ENCODE data around the gene TAS2R40. TPM values are rescaled to one million over a fixed set of nuclear protein-coding genes. Genes with fewer than 3 reads are reported as not detected.
"Not testable (repeated sequence)": the region's sequence is repeated elsewhere in the genome, so short reads cannot be mapped to it uniquely, and the experiment has no call there.

The TAS2R40 gene
- not detected for total RNA-seq

DNA sequence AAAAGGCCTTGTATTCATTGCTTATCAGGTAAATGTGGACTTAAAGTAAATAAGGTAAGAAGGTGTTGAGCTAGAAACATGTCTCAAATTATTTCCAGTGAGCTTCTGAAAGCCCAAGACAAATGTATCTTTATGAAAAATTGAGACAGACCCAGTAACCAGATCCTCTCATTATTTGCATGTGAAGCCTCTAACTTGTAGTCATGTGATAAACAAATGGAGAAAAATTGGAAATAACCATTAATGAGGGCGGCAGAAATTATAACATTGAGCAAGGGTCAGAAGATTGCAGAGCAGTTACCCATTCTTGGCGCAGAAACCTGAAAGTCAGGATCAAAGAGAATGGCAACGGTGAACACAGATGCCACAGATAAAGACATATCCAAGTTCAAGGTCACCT is at the start of gene TAS2R40:
Gene TAS2R40, plus strand, starts transcription at position 301 of the 400 bp plus-strand sequence. Its CDS starts 42 bp downstream, at position 343.
- peaks cover 0 to 4% (median 0%) of the 10 kb centered on the region in 4 donors for H3K27me3 ChIP-seq
- no peak for TF ChIP-seq POLR2A (IDR thresholded peaks at IDR 0.05)
- TF ChIP-seq CTCF (IDR thresholded peaks at IDR 0.05): no peak
- H3K4me1 ChIP-seq: no peaks in the 10 kb centered on the region
- 75 to 80% methylated on average over 3 of the region's 3 CpGs for WGBS, 2 donors
- H3K27ac ChIP-seq: peak within 1 kb of the TSS in 1 of 4 donors; percentile 10
- intact Hi-C loops (cut with DNase I): no loop called here
- no peak for DNase-seq
- H3K4me3 ChIP-seq: no peak within 1 kb of the TSS
- H3K9me3 ChIP-seq: no peaks in the 10 kb centered on the region
- no peaks in the 10 kb centered on the region for H3K36me3 ChIP-seq

GRCh38 chr7:143172354-143172753 is 49.5 kb upstream of the TAS2R40 start:
- H3K27ac ChIP-seq: peak overlapping the region in 2 of 4 donors; percentile 40 to 46
- H3K27me3 ChIP-seq: no peaks in the 10 kb centered on the region
- H3K4me1 ChIP-seq: peaks cover 0 to 26% (median 4%) of the 10 kb centered on the region in 3 donors
- 36% methylated on average over 4 of the region's 4 CpGs for WGBS, 2 donors
- no peaks in the 10 kb centered on the region for H3K36me3 ChIP-seq
- intact Hi-C loops (cut with DNase I): no loop called here
- TF ChIP-seq POLR2A (IDR thresholded peaks at IDR 0.05): no peak
- no peak for TF ChIP-seq CTCF (IDR thresholded peaks at IDR 0.05)
- DNase-seq: no peak
- peak overlapping the region in 2 of 4 donors; percentile 4 to 20 for H3K4me3 ChIP-seq
- peaks cover 0 to 6% (median 0%) of the 10 kb centered on the region in 3 donors for H3K9me3 ChIP-seq

- intact Hi-C loops (cut with DNase I): no loop called here
- 89 to 91% methylated on average over 5 of the region's 5 CpGs for WGBS, 2 donors
These were observed 45.7 kb upstream of the TAS2R40 start for GRCh38 chr7:143176128-143176527.

DNA sequence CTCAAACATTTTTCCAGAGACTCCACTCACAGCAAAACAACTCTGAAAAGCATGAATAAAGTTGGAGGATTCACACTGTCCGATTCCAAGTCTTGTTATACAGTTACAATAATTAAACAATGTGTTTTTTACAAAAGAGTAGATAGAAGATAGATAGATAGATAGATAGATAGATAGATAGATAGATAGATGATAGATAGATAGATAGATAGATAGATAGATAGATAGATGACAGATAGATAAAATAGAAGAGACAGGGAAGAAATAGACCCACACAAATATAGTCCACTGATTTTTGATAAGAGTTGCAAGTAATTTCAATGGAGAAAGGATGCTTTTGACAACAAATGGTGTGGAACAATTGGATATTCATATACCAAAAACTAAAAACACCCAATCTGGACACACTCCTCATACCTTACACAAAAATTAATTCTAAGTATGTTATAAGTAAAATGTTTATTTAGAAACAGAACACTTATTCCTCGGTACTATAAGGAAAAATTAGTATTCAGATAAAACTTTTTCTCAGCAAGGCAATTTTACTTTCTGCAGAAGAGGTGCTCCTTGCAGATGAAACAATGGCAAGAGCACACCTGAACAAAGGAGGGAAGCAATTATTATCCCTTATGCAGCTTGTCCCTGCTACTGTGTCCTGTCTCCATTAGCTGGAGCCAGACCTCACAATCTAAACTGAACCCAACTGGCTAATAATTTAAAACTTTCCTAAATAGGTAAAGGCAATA is 44.3 kb upstream of the TAS2R40 start:
- intact Hi-C loops (cut with DNase I): no loop called here
- Histone ChIP-seq H3K27ac (no peak overlapping the region), H3K27me3 (no peaks in the 10 kb centered on the region), H3K4me1 (peaks cover 0 to 4% (median 0%) of the 10 kb centered on the region in 3 donors), H3K36me3 (no peaks in the 10 kb centered on the region), H3K9me3 (peaks cover 0 to 24% (median 0%) of the 10 kb centered on the region in 3 donors), H3K4me3 (no peak overlapping the region)
- DNase-seq: no peak
- TF ChIP-seq CTCF (IDR thresholded peaks at IDR 0.05) (no peak), POLR2A (IDR thresholded peaks at IDR 0.05) (no peak)
- WGBS, 2 donors: 70 to 85% methylated on average over 2 of the region's 2 CpGs

More at GRCh38 chr7:143176128-143176527, 45.7 kb upstream of the TAS2R40 start:
- H3K36me3 ChIP-seq: no peaks in the 10 kb centered on the region
- no peak for TF ChIP-seq POLR2A (IDR thresholded peaks at IDR 0.05)
- TF ChIP-seq CTCF (IDR thresholded peaks at IDR 0.05): no peak
- no peak for DNase-seq
- H3K27ac ChIP-seq: no peak overlapping the region
- no peaks in the 10 kb centered on the region for H3K27me3 ChIP-seq
- H3K4me1 ChIP-seq: peaks cover 0 to 18% (median 4%) of the 10 kb centered on the region in 3 donors
- no peak overlapping the region for H3K4me3 ChIP-seq
- peaks cover 0 to 24% (median 0%) of the 10 kb centered on the region in 3 donors for H3K9me3 ChIP-seq

GRCh38 chr7:143180771-143181170 is 41.1 kb upstream of the TAS2R40 start:
- intact Hi-C loops (cut with DNase I); H3K27me3 ChIP-seq; H3K4me1 ChIP-seq; H3K4me3 ChIP-seq; DNase-seq; H3K36me3 ChIP-seq; H3K27ac ChIP-seq: not testable (repeated sequence)
- peaks cover 0 to 24% (median 0%) of the 10 kb centered on the region in 3 donors for H3K9me3 ChIP-seq
- 85 to 94% methylated on average over 4 of the region's 4 CpGs for WGBS, 2 donors
